OCI-LY3 (cell line): ENCODE data around the gene RPLP2.

ENCODE experiments used
- H2AFZ ChIP-seq: fragments of 200-600, 300-600 bp; shearing (Covaris generic); 2 replicates; pipeline ENCODE4 v1.6.0; 2014; ENCODE audit warnings: antibody characterized with exemption, low read depth, low read length
- H3K27ac ChIP-seq: fragments of 200-600, 300-600 bp; sonication (generic); 2 replicates; pipeline ENCODE4 v1.5.1; 2014; ENCODE audit warnings: mild to moderate bottlenecking, low read length, moderate library complexity, mixed read lengths
- H3K27me3 ChIP-seq: fragments of 200-600, 300-600 bp; sonication (generic); 2 replicates; pipeline ENCODE4 v1.6.1; 2014; ENCODE audit warnings: low read depth, low read length, mixed read lengths
- H3K36me3 ChIP-seq: fragments of 200-600, 300-600 bp; sonication (generic); replicated peaks from 2 replicates; pipeline ENCODE3; 2014; ENCODE audit warnings: low read depth, low read length, mixed read lengths
- H3K4me1 ChIP-seq: fragments of 300-600, 200-600 bp; sonication (generic); 2 replicates; pipeline ENCODE4 v1.6.1; 2014; ENCODE audit warnings: low read length, mixed read lengths
- H3K4me2 ChIP-seq: fragments of 200-600, 300-600 bp; sonication (generic); 2 replicates; pipeline ENCODE4 v1.6.1; 2014; ENCODE audit warnings: low read length, mixed read lengths
- H3K4me3 ChIP-seq: fragments of 300-600, 200-600 bp; sonication (generic); 2 replicates; pipeline ENCODE4 v1.5.1; 2014; ENCODE audit warnings: antibody characterized with exemption, mild to moderate bottlenecking, low read length, moderate library complexity
- H3K79me2 ChIP-seq: fragments of 300-600, 200-600 bp; shearing (Covaris generic); 2 replicates; pipeline ENCODE4 v1.6.1; 2014; ENCODE audit warnings: mild to moderate bottlenecking, low read length, mixed read lengths
- H3K9ac ChIP-seq: fragments of 300-600, 200-600 bp; shearing (Covaris generic); 2 replicates; pipeline ENCODE4 v1.6.0; 2014; ENCODE audit warnings: mild to moderate bottlenecking, low read length, moderate library complexity
- H3K9me3 ChIP-seq: fragments of 200-600, 300-600 bp; shearing (Covaris generic); 2 replicates; pipeline ENCODE4 v1.6.1; 2014; ENCODE audit warnings: low read length, mixed read lengths; ENCODE audit not compliant: insufficient read depth
- H4K20me1 ChIP-seq: fragments of 200-600, 300-600 bp; sonication (generic); 2 replicates; pipeline ENCODE4 v1.6.1; 2016; ENCODE audit warnings: low read length, mixed read lengths; ENCODE audit not compliant: insufficient read depth
- EZH2phosphoT487 ChIP-seq: fragments of 200-600 bp; shearing (Covaris generic); IDR thresholded peaks from 2 replicates; pipeline ENCODE4 v1.6.1; 2018; ENCODE audit warnings: antibody characterized with exemption, mixed run types, low read depth
- TF ChIP-seq, protein P1 (sequence below): fragments of 200-600, 300-600 bp; sonication (generic); IDR thresholded peaks from 2 replicates; pipeline ENCODE4 v1.5.1; 2014; ENCODE audit warnings: antibody characterized with exemption, low read length, low read depth

The RPLP2 gene

DNA sequence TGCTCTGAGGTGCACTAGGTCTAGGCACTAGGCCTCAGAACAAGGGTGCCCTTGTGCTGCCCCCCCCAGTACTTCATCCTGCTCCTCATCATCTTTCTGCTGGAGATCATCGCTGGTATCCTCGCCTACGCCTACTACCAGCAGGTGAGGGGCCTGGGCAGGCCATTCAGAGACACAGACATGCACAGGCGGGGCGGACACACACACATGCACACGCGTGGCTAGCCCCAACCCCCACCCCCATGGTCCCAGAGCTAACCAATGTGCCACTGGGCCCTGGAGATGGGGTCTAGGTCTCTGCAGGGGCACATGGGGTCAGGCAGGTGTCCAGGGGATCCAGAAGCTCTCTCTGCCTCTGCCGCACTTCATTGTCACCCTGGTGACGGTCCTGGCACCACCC lies 26.9 kb downstream of the RPLP2 start:
- Histone ChIP-seq H2AFZ (no peak overlapping the region), H3K27ac (no peak overlapping the region), H3K9ac (no peak overlapping the region), H3K9me3 (no peaks in the 10 kb centered on the region), H3K4me2 (no peak overlapping the region), H3K36me3 (peaks cover 13% of the 10 kb centered on the region), H3K79me2 (peaks cover 27% of the 10 kb centered on the region), H3K4me3 (no peak overlapping the region), H3K4me1 (peaks cover 21% of the 10 kb centered on the region), H4K20me1 (peaks cover 19% of the 10 kb centered on the region), H3K27me3 (no peaks in the 10 kb centered on the region)
- TF ChIP-seq EZH2phosphoT487 = no peak
- TF ChIP-seq, protein P1, sequence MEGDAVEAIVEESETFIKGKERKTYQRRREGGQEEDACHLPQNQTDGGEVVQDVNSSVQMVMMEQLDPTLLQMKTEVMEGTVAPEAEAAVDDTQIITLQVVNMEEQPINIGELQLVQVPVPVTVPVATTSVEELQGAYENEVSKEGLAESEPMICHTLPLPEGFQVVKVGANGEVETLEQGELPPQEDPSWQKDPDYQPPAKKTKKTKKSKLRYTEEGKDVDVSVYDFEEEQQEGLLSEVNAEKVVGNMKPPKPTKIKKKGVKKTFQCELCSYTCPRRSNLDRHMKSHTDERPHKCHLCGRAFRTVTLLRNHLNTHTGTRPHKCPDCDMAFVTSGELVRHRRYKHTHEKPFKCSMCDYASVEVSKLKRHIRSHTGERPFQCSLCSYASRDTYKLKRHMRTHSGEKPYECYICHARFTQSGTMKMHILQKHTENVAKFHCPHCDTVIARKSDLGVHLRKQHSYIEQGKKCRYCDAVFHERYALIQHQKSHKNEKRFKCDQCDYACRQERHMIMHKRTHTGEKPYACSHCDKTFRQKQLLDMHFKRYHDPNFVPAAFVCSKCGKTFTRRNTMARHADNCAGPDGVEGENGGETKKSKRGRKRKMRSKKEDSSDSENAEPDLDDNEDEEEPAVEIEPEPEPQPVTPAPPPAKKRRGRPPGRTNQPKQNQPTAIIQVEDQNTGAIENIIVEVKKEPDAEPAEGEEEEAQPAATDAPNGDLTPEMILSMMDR = no peak

DNA sequence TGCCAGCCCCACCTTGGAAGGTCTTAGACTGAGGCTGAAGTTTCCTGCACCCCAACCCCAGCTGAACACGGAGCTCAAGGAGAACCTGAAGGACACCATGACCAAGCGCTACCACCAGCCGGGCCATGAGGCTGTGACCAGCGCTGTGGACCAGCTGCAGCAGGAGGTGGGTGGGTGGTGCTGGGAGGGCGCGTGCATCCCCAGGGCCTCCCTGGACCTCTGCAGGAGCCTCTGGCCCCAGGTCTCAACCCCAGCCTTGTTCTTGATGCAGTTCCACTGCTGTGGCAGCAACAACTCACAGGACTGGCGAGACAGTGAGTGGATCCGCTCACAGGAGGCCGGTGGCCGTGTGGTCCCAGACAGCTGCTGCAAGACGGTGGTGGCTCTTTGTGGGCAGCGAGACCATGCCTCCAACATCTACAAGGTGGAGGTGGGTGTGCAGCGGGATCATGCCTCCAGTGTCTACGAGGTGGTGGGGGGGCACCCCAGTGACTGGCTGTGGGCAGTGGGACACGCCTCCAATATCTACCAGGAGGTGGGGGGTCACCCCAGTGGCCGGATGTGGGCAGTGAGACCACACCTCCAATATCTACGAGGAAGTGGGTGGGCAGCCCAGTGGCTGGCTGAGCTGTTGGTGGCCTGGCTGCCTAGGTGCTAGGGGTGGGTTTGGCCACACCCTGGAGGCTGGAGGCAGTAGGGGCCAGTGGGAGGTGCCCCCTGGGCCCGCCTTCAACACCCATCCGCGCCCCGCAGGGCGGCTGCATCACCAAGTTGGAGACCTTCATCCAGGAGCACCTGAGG lies 27.6 kb downstream of the RPLP2 start:
- H3K4me3 ChIP-seq = no peak overlapping the region
- peaks cover 14% of the 10 kb centered on the region for H3K4me1 ChIP-seq

DNA sequence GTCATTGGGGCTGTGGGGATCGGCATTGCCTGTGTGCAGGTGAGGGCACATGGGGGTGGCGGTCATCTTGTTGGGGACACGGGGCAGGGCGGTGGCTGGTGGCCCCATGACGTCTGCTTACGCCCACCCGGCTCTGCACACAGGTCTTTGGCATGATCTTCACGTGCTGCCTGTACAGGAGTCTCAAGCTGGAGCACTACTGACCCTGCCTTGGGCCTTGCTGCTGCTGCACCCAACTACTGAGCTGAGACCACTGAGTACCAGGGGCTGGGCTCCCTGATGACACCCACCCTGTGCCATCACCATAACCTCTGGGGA lies 28.2 kb downstream of the RPLP2 start:
- Histone ChIP-seq H3K27me3 (no peaks in the 10 kb centered on the region), H3K9me3 (no peaks in the 10 kb centered on the region), H3K79me2 (peaks cover 33% of the 10 kb centered on the region), H2AFZ (no peak overlapping the region), H3K27ac (no peak overlapping the region), H3K4me2 (no peak overlapping the region), H4K20me1 (peaks cover 19% of the 10 kb centered on the region), H3K4me3 (no peak overlapping the region), H3K4me1 (peaks cover 14% of the 10 kb centered on the region), H3K9ac (no peak overlapping the region), H3K36me3 (peaks cover 13% of the 10 kb centered on the region)
- TF ChIP-seq, protein P1 = no peak
- TF ChIP-seq EZH2phosphoT487 = no peak

More for the DNA sequence above, 27.6 kb downstream of the RPLP2 start:
- Histone ChIP-seq H3K27me3 (no peaks in the 10 kb centered on the region), H3K36me3 (peaks cover 13% of the 10 kb centered on the region), H3K27ac (no peak overlapping the region), H2AFZ (no peak overlapping the region), H4K20me1 (peaks cover 19% of the 10 kb centered on the region), H3K4me2 (no peak overlapping the region), H3K9ac (no peak overlapping the region), H3K79me2 (peaks cover 33% of the 10 kb centered on the region), H3K9me3 (no peaks in the 10 kb centered on the region)
- TF ChIP-seq, protein P1 = no peak
- no peak for TF ChIP-seq EZH2phosphoT487

DNA sequence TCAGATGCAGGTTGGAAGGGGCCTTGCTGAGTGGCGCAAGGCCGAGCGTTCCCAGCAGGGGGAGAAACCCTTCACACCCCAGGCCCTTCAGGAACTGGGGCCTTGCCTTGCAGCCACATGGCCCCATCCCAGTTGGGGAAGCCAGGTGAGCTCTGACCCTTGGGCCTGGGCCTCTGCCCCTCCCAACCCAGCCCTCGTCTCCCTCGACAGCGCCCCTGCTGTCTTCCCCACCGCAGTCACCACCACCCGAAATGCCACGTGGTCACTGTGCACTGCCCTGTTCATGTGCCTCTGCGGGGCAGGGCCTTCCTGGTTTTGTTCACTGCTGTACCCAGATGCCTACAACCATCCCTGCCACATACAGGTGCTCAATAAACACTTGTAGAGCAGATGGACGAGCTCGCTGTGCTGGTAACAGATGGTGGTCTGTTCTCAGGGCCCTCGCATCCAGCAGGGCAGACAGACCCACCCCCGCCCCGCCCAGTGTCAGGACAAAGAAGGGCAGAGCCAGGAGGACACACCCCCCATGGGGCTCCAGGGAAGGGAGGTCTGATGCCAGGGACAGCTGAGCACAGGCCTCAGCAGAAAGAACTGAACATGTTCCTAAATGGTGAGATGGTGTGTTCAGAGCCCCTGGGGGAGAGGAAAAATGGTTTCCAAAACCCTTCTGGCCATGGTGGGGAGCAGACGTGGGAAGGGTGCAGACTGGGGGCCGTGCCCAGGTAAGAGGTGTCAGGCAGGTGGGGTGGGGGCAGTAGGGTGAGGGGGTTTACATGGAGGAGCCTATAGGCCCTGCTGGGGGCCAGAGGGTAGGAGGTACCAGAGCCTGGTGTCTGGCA lies 28.9 kb downstream of the RPLP2 start:
- H3K27ac ChIP-seq = no peak overlapping the region
- H3K4me1 ChIP-seq = peaks cover 14% of the 10 kb centered on the region
- no peak overlapping the region for H2AFZ ChIP-seq
- H3K79me2 ChIP-seq = peaks cover 28% of the 10 kb centered on the region
- no peaks in the 10 kb centered on the region for H3K27me3 ChIP-seq
- H3K36me3 ChIP-seq = peaks cover 13% of the 10 kb centered on the region
- TF ChIP-seq, protein P1 = no peak
- no peak for TF ChIP-seq EZH2phosphoT487
- H3K4me3 ChIP-seq = no peak overlapping the region
- no peak overlapping the region for H3K4me2 ChIP-seq
- no peaks in the 10 kb centered on the region for H3K9me3 ChIP-seq
- peaks cover 19% of the 10 kb centered on the region for H4K20me1 ChIP-seq
- H3K9ac ChIP-seq = no peak overlapping the region
